Brain microvascular endothelial cell (primary cell): ENCODE data around the gene PSMC2.

ENCODE experiments used
- DNase-seq: peaks from one replicate; pipeline ENCODE4 v3.0.0-alpha.2; 2020
- H3K27ac ChIP-seq: fragments of 250-450 bp; sonication (Bioruptor Pico); 2 replicates; pipeline ENCODE4 v1.5.1; 2020; ENCODE audit warnings: mild to moderate bottlenecking, moderate library complexity
- H3K27me3 ChIP-seq: fragments of 250-450 bp; sonication (Bioruptor Pico); replicated peaks from 2 replicates; pipeline ENCODE4 v1.5.1; 2020; ENCODE audit warnings: mild to moderate bottlenecking
- H3K36me3 ChIP-seq: fragments of 250-450 bp; sonication (Bioruptor Pico); replicated peaks from 2 replicates; pipeline ENCODE4 v1.5.1; 2020; ENCODE audit warnings: mild to moderate bottlenecking
- H3K4me3 ChIP-seq: 2 replicates; pipeline ENCODE4 v1.5.1; 2011; ENCODE audit warnings: low read depth, mild to moderate bottlenecking, control low read depth, low read length, moderate library complexity
- in situ Hi-C: cut with HindIII; loops from 2 replicates; pipeline ENCODE4 v1.10.0; 2017; ENCODE audit warnings: low sequenced_read_pairs, low pct_ligation_motif_present
- TF ChIP-seq, protein P1 (sequence below): IDR thresholded peaks from 2 replicates; pipeline ENCODE4 v1.5.1; 2011; ENCODE audit warnings: low read depth, mild to moderate bottlenecking, moderate library complexity, low read length, control low read depth, inconsistent platforms; ENCODE audit errors: missing control alignments

PSMC2 gene

DNA sequence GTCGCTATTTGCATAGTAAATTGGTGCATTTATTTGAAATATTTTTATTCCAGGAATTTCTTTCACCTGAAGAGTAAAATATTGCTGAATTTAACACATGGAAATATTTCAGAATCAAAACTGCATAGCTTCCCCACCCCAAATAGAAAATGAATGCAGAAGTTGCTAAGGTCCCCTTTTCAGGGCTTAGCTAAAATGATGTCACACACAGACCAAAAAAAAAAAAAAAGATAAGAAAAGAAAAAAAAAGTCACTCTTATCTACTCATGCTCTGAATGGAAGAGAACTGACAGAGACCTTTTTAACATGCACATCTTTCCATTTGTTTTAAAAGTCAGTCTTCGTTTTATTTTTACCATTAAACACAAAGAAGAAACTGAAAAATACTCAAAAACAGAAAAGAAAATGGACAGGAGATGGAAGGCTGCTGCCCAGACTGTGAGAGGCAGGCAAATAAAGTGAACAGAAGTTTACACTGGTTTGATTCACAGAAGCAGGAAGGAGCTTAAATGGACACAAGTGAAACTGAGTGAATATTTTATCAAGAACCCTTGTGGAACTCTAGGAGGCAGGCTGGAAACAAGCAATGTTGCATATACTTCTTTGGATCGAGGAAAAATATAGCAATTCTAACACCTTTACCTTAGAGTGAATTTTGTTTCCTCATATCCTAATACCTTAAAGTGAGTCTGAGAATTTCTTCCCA lies 32.0 kb downstream of the PSMC2 start:
- Histone ChIP-seq H3K27me3 (no peaks in the 10 kb centered on the region), H3K27ac (no peak overlapping the region), H3K4me3 (no peak overlapping the region), H3K36me3 (no peaks in the 10 kb centered on the region)
- in situ Hi-C loops: no loop called here
- no peak for DNase-seq
- TF ChIP-seq, protein P1, sequence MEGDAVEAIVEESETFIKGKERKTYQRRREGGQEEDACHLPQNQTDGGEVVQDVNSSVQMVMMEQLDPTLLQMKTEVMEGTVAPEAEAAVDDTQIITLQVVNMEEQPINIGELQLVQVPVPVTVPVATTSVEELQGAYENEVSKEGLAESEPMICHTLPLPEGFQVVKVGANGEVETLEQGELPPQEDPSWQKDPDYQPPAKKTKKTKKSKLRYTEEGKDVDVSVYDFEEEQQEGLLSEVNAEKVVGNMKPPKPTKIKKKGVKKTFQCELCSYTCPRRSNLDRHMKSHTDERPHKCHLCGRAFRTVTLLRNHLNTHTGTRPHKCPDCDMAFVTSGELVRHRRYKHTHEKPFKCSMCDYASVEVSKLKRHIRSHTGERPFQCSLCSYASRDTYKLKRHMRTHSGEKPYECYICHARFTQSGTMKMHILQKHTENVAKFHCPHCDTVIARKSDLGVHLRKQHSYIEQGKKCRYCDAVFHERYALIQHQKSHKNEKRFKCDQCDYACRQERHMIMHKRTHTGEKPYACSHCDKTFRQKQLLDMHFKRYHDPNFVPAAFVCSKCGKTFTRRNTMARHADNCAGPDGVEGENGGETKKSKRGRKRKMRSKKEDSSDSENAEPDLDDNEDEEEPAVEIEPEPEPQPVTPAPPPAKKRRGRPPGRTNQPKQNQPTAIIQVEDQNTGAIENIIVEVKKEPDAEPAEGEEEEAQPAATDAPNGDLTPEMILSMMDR: no peak

DNA sequence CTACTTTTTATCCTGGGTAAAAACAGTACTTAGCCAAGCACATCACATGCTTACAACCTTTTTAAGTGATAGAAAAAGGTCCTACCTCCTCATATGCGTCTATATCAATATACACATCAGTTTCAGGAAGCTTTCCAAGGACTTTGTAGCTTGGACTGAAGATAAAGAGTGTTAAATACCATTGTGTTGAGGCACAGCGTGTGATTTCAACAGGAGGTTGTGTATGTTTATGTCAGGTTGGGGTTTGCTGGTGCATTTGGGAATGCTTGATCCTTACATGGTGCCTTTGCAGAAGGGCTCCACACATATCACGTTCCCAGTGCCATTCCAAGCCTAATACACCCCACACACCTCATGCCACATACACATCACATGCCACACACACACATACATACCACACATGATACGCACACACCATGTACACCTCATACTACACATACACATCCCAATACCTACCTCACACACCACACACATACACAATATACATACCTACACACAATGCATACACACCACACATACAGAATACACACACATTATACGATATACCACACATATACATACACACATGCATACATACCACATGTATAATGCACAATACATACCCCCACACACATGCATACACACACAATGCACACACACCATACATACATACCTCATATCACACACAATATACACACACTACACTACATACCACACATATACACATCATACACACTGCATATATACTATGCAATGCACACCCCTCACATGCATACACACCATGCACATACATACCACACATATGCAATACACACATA lies 33.1 kb downstream of the PSMC2 start:
- Histone ChIP-seq H3K27me3 (no peaks in the 10 kb centered on the region), H3K4me3 (no peak overlapping the region), H3K36me3 (no peaks in the 10 kb centered on the region), H3K27ac (no peak overlapping the region)
- TF ChIP-seq, protein P1: no peak
- DNase-seq: no peak
- in situ Hi-C loops: no loop called here

DNA sequence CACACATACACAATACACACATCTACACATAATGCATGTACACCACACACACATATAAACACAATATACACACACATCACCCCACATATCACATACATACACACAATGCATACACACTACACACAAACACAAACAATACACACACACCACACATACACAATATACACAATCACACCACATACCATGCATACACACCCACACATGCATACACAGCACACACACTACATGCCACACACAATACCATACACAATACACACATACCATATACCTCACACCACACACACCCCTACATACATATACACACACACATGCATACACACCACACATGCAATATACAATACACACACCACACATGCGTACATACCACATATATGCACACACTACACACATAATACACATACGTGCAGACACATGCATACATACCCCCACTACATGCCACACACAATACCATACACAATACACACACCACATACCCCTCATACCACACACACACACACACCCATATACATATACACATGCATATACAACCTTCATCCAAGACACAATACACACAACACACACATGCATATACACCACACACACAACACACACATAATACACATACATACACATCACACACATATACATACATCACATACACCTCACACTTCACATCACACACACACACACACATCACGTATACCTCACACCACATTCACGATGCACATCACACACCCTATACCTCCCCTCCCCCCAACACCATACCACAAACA lies 34.0 kb downstream of the PSMC2 start:
- Histone ChIP-seq H3K36me3 (no peaks in the 10 kb centered on the region), H3K4me3 (no peak overlapping the region), H3K27me3 (no peaks in the 10 kb centered on the region), H3K27ac (no peak overlapping the region)
- DNase-seq: no peak
- in situ Hi-C loops: no loop called here
- TF ChIP-seq, protein P1: no peak

DNA sequence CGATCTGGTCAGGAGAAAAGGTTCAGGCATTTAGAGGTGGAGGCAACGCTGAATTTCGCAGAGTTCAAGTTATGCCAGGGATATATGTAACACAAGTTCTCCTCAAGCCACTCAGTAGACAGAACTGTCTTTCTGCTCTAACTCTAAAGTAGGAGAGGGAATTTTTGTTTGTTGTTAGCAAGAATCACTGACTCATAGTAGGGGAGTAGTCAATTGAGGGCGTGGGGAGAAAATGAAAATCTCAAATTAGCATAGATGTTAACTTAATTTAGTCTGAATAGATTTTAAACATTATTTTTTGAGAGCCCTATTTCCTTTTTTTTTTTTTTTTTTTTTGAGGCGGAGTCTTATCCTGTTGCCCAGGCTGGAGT lies 34.6 kb downstream of the PSMC2 start:
- Histone ChIP-seq H3K27ac (no peak overlapping the region), H3K36me3 (no peaks in the 10 kb centered on the region), H3K27me3 (no peaks in the 10 kb centered on the region), H3K4me3 (no peak overlapping the region)
- TF ChIP-seq, protein P1: no peak
- no peak for DNase-seq
- in situ Hi-C loops: no loop called here

DNA sequence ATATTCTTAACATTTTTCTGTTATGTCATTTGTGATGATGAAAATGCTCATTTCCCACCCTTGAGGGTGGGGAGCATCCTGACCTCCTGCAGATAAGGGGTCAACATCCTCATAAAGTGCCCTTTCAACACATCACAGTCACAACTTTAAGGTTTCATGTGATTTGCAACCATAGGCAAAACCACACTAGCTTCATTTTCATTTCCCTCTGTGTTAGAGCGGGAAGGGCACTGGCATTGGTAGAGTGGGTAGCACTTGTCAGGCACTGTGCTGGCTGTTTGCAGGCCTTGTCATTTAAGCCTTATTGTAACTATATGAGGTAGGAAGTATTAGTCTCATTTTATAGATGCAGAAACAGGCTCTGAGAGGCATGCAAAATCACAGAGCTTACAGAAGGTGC lies 39.8 kb downstream of the PSMC2 start:
- no peaks in the 10 kb centered on the region for H3K27me3 ChIP-seq
- no peak overlapping the region for H3K27ac ChIP-seq
- TF ChIP-seq, protein P1: no peak
- DNase-seq: no peak
- H3K4me3 ChIP-seq: no peak overlapping the region
- H3K36me3 ChIP-seq: no peaks in the 10 kb centered on the region
- in situ Hi-C loops: no loop called here
